ENCODE measurements around the gene BAZ1B. TPM values are rescaled to one million over a fixed set of nuclear protein-coding genes. Genes with fewer than 3 reads are reported as not detected.

The BAZ1B gene
- total and polyA plus RNA-seq, 4 donors, result 19.9 to 65.0 (median 32.9) TPM

DNA sequence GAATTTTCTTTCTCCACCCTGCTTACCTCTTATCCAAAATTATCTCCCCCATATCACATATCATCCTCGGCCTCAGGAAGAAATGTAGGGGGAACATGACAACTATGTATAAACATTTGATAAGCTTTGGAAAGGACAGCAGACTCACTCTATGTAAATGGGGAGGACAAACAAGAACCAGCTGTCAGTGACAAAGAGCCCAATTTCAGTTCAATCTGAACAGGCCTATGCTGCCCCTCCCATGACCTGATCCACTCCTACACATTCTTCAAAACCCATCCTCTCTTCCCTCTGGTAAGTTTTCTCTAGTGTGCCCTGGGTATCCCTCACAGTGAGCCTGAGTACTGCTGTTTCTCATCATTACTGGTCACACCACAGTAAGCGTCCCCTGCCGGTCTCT, 67.7 kb downstream of the BAZ1B start:
- no peak overlapping the region for H3K4me3 ChIP-seq
- no peaks in the 10 kb centered on the region for H3K9me3 ChIP-seq (ENCODE audit: control insufficient read depth in 4 of 4, insufficient read depth in 3 of 4, low read length in 3 of 4)
- DNase-seq (peak in 2 of 3 donors; percentile 53 to 63), ATAC-seq (ENCODE audit: insufficient read depth, low FRiP score) (no peak)
- WGBS, 2 donors, result 73 to 79% methylated on average over 3 of the region's 3 CpGs
- H3K27ac ChIP-seq (ENCODE audit: low read depth in 1 of 2, low read length in 1 of 2), result no peak overlapping the region
- TF ChIP-seq, protein P1, sequence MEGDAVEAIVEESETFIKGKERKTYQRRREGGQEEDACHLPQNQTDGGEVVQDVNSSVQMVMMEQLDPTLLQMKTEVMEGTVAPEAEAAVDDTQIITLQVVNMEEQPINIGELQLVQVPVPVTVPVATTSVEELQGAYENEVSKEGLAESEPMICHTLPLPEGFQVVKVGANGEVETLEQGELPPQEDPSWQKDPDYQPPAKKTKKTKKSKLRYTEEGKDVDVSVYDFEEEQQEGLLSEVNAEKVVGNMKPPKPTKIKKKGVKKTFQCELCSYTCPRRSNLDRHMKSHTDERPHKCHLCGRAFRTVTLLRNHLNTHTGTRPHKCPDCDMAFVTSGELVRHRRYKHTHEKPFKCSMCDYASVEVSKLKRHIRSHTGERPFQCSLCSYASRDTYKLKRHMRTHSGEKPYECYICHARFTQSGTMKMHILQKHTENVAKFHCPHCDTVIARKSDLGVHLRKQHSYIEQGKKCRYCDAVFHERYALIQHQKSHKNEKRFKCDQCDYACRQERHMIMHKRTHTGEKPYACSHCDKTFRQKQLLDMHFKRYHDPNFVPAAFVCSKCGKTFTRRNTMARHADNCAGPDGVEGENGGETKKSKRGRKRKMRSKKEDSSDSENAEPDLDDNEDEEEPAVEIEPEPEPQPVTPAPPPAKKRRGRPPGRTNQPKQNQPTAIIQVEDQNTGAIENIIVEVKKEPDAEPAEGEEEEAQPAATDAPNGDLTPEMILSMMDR (IDR thresholded peaks at IDR 0.05; ENCODE audit: control extremely low read depth, extremely low read depth), result no peak
- no peaks in the 10 kb centered on the region for H3K27me3 ChIP-seq (ENCODE audit: control insufficient read depth in 3 of 3, insufficient read depth in 3 of 3, low read length in 2 of 3)
- H3K9ac ChIP-seq (ENCODE audit: insufficient read depth in 1 of 2, low read length in 2 of 2), result no peak overlapping the region
- peaks cover 22 to 46% (median 32%) of the 10 kb centered on the region in 4 donors for H3K36me3 ChIP-seq (ENCODE audit: control insufficient read depth in 4 of 4, insufficient read depth in 4 of 4, low read length in 4 of 4)
- peaks cover 0 to 15% (median 0%) of the 10 kb centered on the region in 5 donors for H3K4me1 ChIP-seq (ENCODE audit: control insufficient read depth in 5 of 5, insufficient read depth in 5 of 5, low read length in 5 of 5)

DNA sequence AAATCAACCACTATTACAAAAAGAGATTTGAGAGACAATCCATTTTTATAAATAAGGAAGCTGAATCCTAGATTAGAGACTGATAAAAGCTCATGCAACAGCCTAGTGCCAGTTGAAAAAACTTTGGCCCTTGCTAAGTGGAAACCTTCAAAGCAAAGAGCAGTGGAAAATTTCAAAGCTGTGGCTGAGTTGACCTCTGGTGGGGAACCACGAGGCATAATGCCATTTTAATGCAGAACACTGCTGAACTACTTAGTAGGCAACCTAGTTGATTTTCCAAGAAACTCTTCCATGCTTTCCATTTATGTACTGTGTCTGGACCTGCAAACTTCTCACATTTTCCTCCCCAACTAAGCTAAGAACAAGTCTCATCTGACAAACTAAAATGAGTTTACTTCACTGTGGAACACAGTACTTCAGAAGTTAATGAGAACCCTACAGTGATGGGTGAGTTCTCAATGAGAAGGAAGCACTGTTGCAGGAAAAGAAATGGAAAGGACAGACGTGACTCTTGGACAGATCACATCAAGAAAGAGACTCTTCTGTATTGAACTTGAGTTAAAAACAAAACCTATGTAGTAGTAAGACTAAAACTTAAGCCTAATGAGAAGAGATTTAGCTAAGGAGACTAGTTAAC, 69.0 kb downstream of the BAZ1B start:
- Histone ChIP-seq H3K36me3 (ENCODE audit: control insufficient read depth in 4 of 4, insufficient read depth in 4 of 4, low read length in 4 of 4) (peaks cover 24 to 46% (median 27%) of the 10 kb centered on the region in 4 donors), H3K4me3 (no peak overlapping the region), H3K9ac (ENCODE audit: insufficient read depth in 1 of 2, low read length in 2 of 2) (no peak overlapping the region), H3K9me3 (ENCODE audit: control insufficient read depth in 4 of 4, insufficient read depth in 3 of 4, low read length in 3 of 4) (no peaks in the 10 kb centered on the region), H3K27ac (ENCODE audit: low read depth in 1 of 2, low read length in 1 of 2) (no peak overlapping the region), H3K27me3 (ENCODE audit: control insufficient read depth in 3 of 3, insufficient read depth in 3 of 3, low read length in 2 of 3) (no peaks in the 10 kb centered on the region), H3K4me1 (ENCODE audit: control insufficient read depth in 5 of 5, insufficient read depth in 5 of 5, low read length in 5 of 5) (peaks cover 0 to 15% (median 0%) of the 10 kb centered on the region in 5 donors)
- DNase-seq (peak in 2 of 3 donors; percentile 55 to 60), ATAC-seq (ENCODE audit: insufficient read depth, low FRiP score) (no peak)
- WGBS, 2 donors, result 42 to 47% methylated on average over 2 of the region's 2 CpGs
- TF ChIP-seq, protein P1 (IDR thresholded peaks at IDR 0.05; ENCODE audit: control extremely low read depth, extremely low read depth), result no peak

DNA sequence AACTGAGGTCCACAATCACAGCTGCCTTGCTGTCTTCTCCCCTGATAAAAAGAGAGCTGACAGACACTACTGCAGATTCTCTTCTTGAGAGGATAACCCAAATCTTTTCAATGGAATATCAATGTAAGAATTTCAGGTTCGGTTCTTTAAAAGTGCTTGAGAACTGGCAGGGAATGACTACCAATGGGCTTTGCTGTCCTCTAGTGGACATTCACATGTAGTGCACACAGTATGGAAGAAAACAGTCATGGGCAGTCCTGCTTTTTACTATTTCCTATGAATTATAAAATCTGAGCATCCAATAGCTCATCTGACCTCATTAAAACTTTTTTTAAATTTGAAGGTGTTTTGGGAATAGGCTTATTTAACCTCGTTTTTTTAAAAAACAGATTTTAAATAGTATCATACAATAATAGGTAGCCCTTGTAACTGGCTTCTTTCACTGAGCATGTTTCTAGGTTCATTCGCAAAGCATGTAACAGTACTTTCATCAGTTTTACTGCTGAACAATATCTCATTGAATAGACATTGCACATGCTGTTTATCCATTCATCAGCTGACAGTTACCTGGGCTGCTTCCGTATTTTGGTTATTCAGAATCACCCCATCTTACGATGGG, 70.2 kb downstream of the BAZ1B start:
- 63 to 66% methylated on average over 5 of the region's 5 CpGs for WGBS, 2 donors
- Histone ChIP-seq H3K9ac (ENCODE audit: insufficient read depth in 1 of 2, low read length in 2 of 2) (no peak overlapping the region), H3K9me3 (ENCODE audit: control insufficient read depth in 4 of 4, insufficient read depth in 3 of 4, low read length in 3 of 4) (no peaks in the 10 kb centered on the region), H3K36me3 (ENCODE audit: control insufficient read depth in 4 of 4, insufficient read depth in 4 of 4, low read length in 4 of 4) (peaks cover 25 to 45% (median 29%) of the 10 kb centered on the region in 4 donors), H3K4me1 (ENCODE audit: control insufficient read depth in 5 of 5, insufficient read depth in 5 of 5, low read length in 5 of 5) (peaks cover 0 to 15% (median 0%) of the 10 kb centered on the region in 5 donors), H3K4me3 (no peak overlapping the region), H3K27ac (ENCODE audit: low read depth in 1 of 2, low read length in 1 of 2) (no peak overlapping the region), H3K27me3 (ENCODE audit: control insufficient read depth in 3 of 3, insufficient read depth in 3 of 3, low read length in 2 of 3) (no peaks in the 10 kb centered on the region)
- TF ChIP-seq, protein P1 (IDR thresholded peaks at IDR 0.05; ENCODE audit: control extremely low read depth, extremely low read depth), result peak; percentile 97
- ATAC-seq (ENCODE audit: insufficient read depth, low FRiP score) (peak; percentile 53), DNase-seq (peak; percentile 37 to 76 (median 74))
